SH-SY5Y (cell line): ENCODE results near the gene MET.

ENCODE experiments used
- GATA2 ChIP-seq: IDR thresholded peaks from 2 replicates; pipeline ENCODE4 v1.6.1; 2011; ENCODE audit warnings: mild to moderate bottlenecking, low read depth, low read length
- GATA3 ChIP-seq: IDR thresholded peaks from 2 replicates; pipeline ENCODE4 v1.6.1; 2011; ENCODE audit warnings: low read depth, mild to moderate bottlenecking, low read length, moderate library complexity

- TF ChIP-seq GATA3 (no peak), GATA2 (no peak)
Measured at GRCh38 chr7:116708861-116709260, 36.9 kb downstream of the MET start.
